ENCODE data around the gene CBFA2T3. TPM values are rescaled to one million over a fixed set of nuclear protein-coding genes. Genes with fewer than 3 reads are reported as not detected.

Gene CBFA2T3
- total and polyA plus RNA-seq, 2 of the 8 experiments (the other 6 are each of a cell fraction or from before 2014, with no cell fraction given) = 0.51 to 1.3 TPM

DNA sequence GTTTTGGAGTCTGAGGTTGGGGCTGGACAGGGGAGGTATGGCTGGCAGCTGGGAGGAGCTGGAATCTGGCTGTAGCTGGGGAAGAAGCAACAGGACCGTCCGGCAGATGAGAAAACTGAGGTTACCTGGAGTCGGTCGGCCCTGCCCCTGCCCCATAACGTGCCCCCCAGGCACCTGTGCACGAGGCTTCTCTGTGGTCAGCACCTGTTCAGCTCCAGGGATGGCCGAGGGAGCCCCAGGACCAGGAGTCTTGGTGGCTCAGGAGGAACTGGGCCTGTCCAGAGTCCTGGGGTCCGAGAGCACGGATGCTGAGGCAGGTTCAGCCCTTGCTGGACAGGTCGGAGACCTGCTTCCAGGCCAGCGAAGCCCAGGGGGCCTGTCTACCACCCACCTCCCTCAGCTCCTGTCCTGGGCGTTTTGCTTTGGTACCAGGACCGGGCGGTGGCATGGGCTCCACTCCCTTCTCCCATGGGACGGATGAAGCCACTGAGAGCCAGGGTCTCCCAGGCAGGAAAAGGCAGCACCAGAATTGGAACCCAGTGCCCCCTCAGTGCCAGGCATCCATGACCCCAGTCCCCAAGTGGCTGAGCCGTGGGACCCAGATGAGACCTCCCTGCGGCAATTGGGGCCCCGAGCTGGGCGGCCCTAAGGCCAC lies 17.1 kb upstream of the CBFA2T3 start:
- CTCF ChIA-PET (ENCODE audit: partially characterized antibody) = no interaction called here
- Histone ChIP-seq H2BK120ac (replicated peaks; ENCODE audit: low read depth, low read length) (no peak overlapping the region), H2AK5ac (ENCODE audit: low read depth, low read length) (no peak overlapping the region), H3K18ac (ENCODE audit: extremely low read depth, low read length) (no peak overlapping the region), H4K20me1 (replicated peaks in 1 of 2; ENCODE audit: control insufficient read depth in 1 of 2, insufficient read depth in 2 of 2, low read length in 2 of 2) (no peaks in the 10 kb centered on the region), H3K56ac (replicated peaks; ENCODE audit: insufficient read length, low read depth, low read length) (no peak overlapping the region), H3K4me3 (ENCODE audit: extremely low read depth in 1 of 4, insufficient read depth in 2 of 4, low read depth in 3 of 4, low read length in 4 of 4) (no peak overlapping the region), H3K27me3 (replicated peaks in 1 of 4; ENCODE audit: control insufficient read depth in 3 of 4, extremely low read depth in 1 of 4, insufficient read depth in 3 of 4, low read length in 3 of 4) (no peaks in the 10 kb centered on the region; a peak in 1 of 7 replicates), H2BK12ac (ENCODE audit: low read depth, low read length) (peak overlapping the region; percentile 10; the same call in 1 of the 2 replicates), H3K9ac (replicated peaks in 1 of 4; ENCODE audit: extremely low read depth in 1 of 4, low read depth in 3 of 4, low read length in 3 of 4) (no peak overlapping the region), H3K4ac (replicated peaks; ENCODE audit: insufficient read length, low read depth, low read length) (peak overlapping the region; percentile 9), H4K5ac (ENCODE audit: insufficient read length, low read depth, low read length) (no peak overlapping the region), H2BK15ac (ENCODE audit: low read length) (peak overlapping the region; percentile 29; the same call in 1 of the 2 replicates), H4K91ac (replicated peaks; ENCODE audit: insufficient read length, low read length) (peak overlapping the region; percentile 97), H3K36me3 (ENCODE audit: control insufficient read depth in 2 of 4, insufficient read depth in 4 of 4, low read length in 3 of 4) (no peaks in the 10 kb centered on the region), H2BK20ac (ENCODE audit: low read length) (peak overlapping the region; percentile 48; the same call in 1 of the 2 replicates), H3K23me2 (ENCODE audit: low read depth, low read length) (no peaks in the 10 kb centered on the region), H4K8ac (ENCODE audit: extremely low read depth, insufficient read depth, low read length) (no peak overlapping the region; the same call in none of the 2 replicates), H3K4me2 (ENCODE audit: insufficient read depth in 1 of 2, low read depth in 2 of 2, low read length in 2 of 2) (no peak overlapping the region), H3K4me1 (replicated peaks in 1 of 4; ENCODE audit: control insufficient read depth in 3 of 4, insufficient read depth in 4 of 4, low read length in 3 of 4) (peaks cover 0 to 14% (median 11%) of the 10 kb centered on the region in 4 experiments; a peak in 6 of 7 replicates), H2AFZ (ENCODE audit: low read length) (no peak overlapping the region), H3K79me2 (ENCODE audit: control insufficient read depth in 1 of 2, insufficient read depth in 2 of 2, low read length in 2 of 2) (no peaks in the 10 kb centered on the region), H2BK5ac (ENCODE audit: low read depth, low read length) (peak overlapping the region; percentile 78; the same call in 1 of the 2 replicates), H3K23ac (ENCODE audit: insufficient read length) (no peak overlapping the region), H3K14ac (ENCODE audit: insufficient read length) (no peak overlapping the region), H3K79me1 (ENCODE audit: low read depth, low read length) (no peaks in the 10 kb centered on the region), H3K27ac (ENCODE audit: low read depth, low read length) (no peak overlapping the region), H3K9me3 (ENCODE audit: insufficient read depth in 2 of 2, low read depth in 1 of 2, low read length in 1 of 2) (peaks cover 13 to 20% of the 10 kb centered on the region in 2 experiments)
- POLR2A ChIA-PET (ENCODE audit: partially characterized antibody) = interaction anchor here (0.7 kb wide), 1 partner anchor 9 kb away, joined by 3 read pairs; no protein-coding TSS in a partner anchor
- DNase-seq (ENCODE audit: low read depth in 1 of 2, low spot score in 2 of 2) (no peak), FAIRE-seq (no peak)
- 76% methylated on average over 19 of the region's 19 CpGs; no CpG with 5 or more reads in 1 of the 2 experiments for WGBS, 2 experiments (ENCODE audit: extremely low coverage in 1 of 2, insufficient coverage in 1 of 2, insufficient read length in 1 of 2, insufficient replicate concordance in 2 of 2, low coverage in 1 of 2, low lambda C conversion rate in 2 of 2, missing lambda C conversion rate in 1 of 2)
- TF ChIP-seq KDM5A (IDR thresholded peaks at IDR 0.05; ENCODE audit: low read length) = no peak
- TF ChIP-seq CTCF (IDR thresholded peaks at IDR 0.05; ENCODE audit: control extremely low read depth in 1 of 3, insufficient read depth in 1 of 3, low read depth in 1 of 3, low read length in 3 of 3) = no peak
- no peak for TF ChIP-seq KDM4A (IDR thresholded peaks at IDR 0.05; ENCODE audit: low read depth, low read length, severe bottlenecking)
- no peak for TF ChIP-seq TEAD4 (IDR thresholded peaks at IDR 0.05; ENCODE audit: low read depth, low read length)
- no peak for TF ChIP-seq HDAC6 (IDR thresholded peaks at IDR 0.05; ENCODE audit: low read depth, low read length)
